ENCODE data around the gene NES.
"Not testable (repeated sequence)": the region's sequence is repeated elsewhere in the genome, so short reads cannot be mapped to it uniquely, and the experiment has no call there.

The NES gene

DNA sequence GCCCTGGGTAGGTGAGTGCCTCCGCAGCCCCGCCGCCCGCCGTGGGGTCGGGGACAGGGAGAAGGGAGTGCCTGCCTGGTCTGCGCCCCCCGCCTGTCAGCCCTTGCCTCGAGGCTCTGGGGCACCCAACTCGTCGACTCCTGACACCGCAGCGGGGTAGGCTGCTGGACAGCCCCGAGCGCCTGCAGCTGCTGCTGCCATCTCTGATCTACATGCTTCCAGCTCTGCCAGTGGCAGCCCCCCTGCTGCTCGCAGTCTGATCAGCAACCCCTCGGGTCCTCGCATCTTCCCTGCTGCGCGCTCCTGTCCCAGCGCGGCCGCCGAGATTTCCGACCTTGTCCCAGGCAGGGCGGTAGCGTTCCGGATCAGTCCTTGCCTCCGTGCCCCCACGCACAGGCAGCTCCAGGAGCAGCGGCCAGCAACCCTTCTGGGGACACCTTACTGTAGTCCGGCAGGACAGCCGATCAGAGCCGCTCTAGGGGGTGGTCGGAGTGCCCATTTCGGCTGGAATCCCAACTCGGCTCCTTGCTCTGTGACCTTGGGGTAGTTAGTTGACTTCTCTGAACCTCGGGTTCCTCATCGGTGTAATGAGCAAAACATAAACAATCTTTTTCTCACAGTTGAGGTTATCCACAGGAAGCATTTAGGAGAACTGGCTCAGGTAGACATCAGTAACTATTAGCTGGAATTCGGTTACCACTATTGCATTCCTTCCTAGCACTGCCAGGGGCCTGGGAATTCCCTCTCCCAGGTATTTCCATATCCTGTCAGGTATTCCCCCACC is 34.8 kb downstream of the NES start:
- no peak for DNase-seq

GRCh38 chr1:156641761-156642264 is 35.4 kb downstream of the NES start, which contains the start of gene BCAN:
Gene BCAN, plus strand, starts transcription at chr1:156642117. Its CDS starts 3,938 bp downstream, at chr1:156646055.
- peak; percentile 37 for DNase-seq

GRCh38 chr1:156640842-156641706 is 36.1 kb downstream of the NES start:
- no peak for DNase-seq

- no peak for DNase-seq
Measured at GRCh38 chr1:156639601-156640101, 37.6 kb downstream of the NES start.

DNA sequence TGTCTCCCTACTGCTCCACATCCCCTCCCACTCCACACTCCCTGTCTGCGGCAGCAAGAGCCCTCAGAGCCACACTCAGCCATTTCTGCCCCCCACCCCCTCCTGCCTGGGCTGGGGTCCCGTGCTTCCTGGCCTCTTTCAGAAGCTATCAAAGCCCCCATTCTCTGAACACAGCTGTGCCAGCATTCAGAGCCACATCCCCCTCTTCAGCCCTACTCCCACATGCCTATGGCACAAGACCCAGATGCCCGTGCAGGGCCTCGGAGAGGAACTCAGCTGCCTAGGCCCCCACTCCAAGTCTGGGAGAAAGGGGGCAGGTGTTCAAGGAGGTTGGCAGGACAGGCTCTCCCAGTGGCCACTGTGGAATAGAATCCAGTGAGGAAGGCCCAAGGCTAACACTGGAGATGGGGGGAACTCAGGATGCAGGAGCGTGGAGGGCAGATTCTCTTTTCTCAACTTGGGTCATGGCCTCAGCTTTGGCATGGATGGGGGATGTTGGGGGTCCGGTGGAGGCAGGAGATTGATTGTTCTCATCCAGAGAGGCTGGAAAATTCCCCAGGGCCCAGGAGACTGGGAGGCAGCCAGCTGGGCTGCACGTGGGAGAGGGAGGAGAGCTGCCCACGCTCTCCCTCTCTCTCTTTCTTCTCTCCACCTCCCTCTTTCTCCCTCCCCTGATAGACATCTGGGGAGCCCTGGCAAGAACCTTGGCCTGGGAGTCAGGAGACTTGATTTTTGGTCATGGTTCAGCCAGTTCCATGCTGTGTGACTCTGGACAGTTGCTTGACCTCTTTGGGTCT is 38.8 kb downstream of the NES start:
- no peak for DNase-seq

- DNase-seq = no peak
Measured at GRCh38 chr1:156632355-156632754, 44.9 kb downstream of the NES start.

GRCh38 chr1:156631152-156631551 is 46.1 kb downstream of the NES start:
- DNase-seq = not testable (repeated sequence)

DNA sequence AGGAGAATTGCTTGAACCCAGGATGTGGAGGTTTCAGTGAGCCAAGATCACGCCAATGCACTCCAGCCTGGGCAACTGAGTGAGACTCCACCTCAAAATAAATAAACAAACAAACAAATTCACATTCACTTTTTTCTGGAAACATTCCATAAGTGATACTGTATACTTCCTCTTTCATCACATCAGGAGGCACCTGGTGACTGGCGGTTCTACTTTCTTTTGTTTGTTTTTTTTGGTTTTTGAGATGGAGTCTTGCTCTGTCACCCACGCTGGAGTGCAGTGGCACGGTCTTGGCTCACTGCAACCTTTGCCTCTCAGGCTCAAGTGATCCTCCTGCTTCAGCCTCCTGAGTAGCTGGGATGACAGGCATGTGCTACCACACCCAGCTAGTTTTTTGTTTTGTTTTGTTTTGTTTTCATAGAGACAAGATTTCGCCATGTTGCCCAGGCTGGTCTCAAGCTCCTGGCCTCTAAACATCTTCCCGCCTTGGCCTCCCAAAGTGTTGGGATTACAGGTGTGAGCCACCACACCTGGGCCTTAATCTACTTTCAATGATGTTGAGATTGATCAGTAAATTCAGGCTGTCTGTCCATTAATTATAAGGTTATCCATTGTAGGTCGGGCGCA is 47.3 kb downstream of the NES start:
- no peak for DNase-seq

- peak; percentile 27 for DNase-seq
Measured at GRCh38 chr1:156627313-156627880, 49.8 kb downstream of the NES start.

DNA sequence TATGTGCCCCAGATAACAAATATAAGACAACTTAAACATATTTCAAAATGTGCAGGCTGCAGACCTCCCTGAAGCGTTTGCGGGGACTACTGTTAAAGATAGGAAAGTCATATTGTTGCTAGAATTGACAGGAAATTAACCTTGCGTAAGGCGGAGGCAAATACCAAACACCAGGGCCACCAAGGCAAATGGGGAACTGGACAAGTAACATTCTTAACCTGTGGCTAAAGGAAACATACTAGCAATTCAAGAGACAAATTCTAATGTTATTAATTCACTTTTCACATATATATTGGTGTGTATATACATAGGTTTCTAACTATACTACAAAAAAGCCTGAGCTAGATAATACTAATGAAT is 51.1 kb downstream of the NES start:
- no peak for DNase-seq

- DNase-seq = no peak
Measured at GRCh38 chr1:156625436-156626078, 51.6 kb downstream of the NES start.

- no peak for DNase-seq
Measured at GRCh38 chr1:156624814-156625435, 52.3 kb downstream of the NES start.

GRCh38 chr1:156623946-156624813 is 53.0 kb downstream of the NES start:
- peak; percentile 61 for DNase-seq

GRCh38 chr1:156622581-156623297 is 54.5 kb downstream of the NES start:
- DNase-seq = no peak

GRCh38 chr1:156619582-156619955 is 57.6 kb downstream of the NES start:
- no peak for DNase-seq

- DNase-seq = peak; percentile 29
Measured at GRCh38 chr1:156618853-156619581, 58.2 kb downstream of the NES start, which contains the start of gene HAPLN2. Gene HAPLN2, plus strand, starts transcription at chr1:156619415. Its CDS starts 4,076 bp downstream, at chr1:156623491.
